ENCODE results near the gene ANXA6.

The ANXA6 gene

DNA sequence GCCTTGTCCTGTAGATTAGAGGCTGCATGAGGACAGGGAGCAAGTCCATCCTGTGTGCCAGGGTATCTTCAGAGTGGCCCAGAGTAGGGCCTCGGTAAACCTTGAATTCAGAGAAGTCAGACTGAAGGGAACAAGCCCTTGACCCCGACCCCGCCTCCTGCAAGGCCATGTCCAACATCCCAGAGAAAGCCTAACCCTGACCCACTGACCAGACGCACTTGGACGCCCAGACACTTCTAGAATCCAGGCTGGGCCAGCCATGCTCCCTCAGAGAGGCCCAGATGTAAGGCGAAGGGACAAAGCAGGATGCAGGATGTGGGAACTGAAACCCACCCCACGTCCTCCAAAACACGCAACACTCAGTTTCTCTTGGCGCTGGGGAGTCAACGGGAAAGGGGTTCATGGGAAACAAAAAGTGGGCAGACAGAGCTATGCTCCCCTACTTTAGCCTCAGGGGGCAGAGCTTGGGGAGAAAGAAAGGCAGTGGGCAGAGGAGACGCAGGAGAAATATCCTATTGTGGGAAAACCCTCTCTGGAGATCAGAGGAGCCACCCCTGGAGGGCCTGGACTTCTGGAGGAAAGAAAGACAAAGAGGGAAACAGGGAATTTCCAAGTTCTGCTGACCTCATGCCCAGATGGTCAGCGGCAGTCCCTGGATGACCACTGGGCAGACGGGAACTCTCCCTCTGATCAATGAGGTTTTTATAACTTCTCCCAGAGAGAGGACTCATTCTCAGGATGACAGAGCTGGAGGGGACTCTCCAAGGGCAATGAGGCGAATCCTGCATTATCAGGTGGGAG, 89.7 kb downstream of the ANXA6 start:
- Histone ChIP-seq H3K9me3 (ENCODE audit: insufficient read depth, low read length, severe bottlenecking) (no peaks in the 10 kb centered on the region), H3K79me2 (ENCODE audit: insufficient read depth, low read length) (peaks cover 92% of the 10 kb centered on the region), H4K20me1 (ENCODE audit: insufficient read depth, low read length) (peaks cover 66% of the 10 kb centered on the region), H3K4me1 (ENCODE audit: insufficient read depth, low read length) (no peaks in the 10 kb centered on the region), H3K36me3 (ENCODE audit: insufficient read depth, low read length) (peaks cover 42% of the 10 kb centered on the region), H2AFZ (ENCODE audit: low read depth, low read length) (no peak overlapping the region), H3K27ac (ENCODE audit: low read length) (peak overlapping the region; percentile 49), H3K4me2 (ENCODE audit: insufficient read depth, low read length) (no peak overlapping the region), H3K4me3 (ENCODE audit: low read depth in 1 of 2, low read length in 2 of 2) (no peak overlapping the region), H3K27me3 (ENCODE audit: insufficient read depth, low read length, poor library complexity) (no peaks in the 10 kb centered on the region), H3K9ac (ENCODE audit: low read depth, low read length) (no peak overlapping the region)
- DNase-seq (no peak), ATAC-seq (ENCODE audit: insufficient read depth, low read depth) (no peak)
- TF ChIP-seq EZH2 (IDR thresholded peaks at IDR 0.05; ENCODE audit: borderline replicate concordance, low read depth, low read length, severe bottlenecking) = no peak

DNA sequence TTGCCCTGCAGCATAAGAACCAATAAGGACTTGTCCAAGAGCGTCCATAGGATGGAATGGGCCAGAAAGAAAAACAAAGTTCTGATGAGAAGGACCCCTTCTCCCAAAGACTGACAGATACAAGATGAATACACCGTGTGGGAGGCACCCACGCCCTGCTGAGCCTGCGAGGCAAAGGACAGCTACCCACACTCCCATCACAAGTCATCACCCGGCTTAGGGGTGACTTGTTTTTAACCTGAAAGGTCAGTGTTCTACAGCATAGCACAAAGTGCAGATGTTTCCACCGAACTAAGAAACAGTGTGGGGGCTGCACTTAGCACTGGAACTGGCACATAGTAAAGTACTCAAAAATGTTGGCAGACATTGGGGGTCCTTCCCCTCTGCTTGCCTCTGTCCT, 90.7 kb downstream of the ANXA6 start:
- Histone ChIP-seq H3K36me3 (ENCODE audit: insufficient read depth, low read length) (peaks cover 51% of the 10 kb centered on the region), H3K4me2 (ENCODE audit: insufficient read depth, low read length) (no peak overlapping the region), H3K27me3 (ENCODE audit: insufficient read depth, low read length, poor library complexity) (no peaks in the 10 kb centered on the region), H3K27ac (ENCODE audit: low read length) (no peak overlapping the region), H3K9ac (ENCODE audit: low read depth, low read length) (no peak overlapping the region), H3K79me2 (ENCODE audit: insufficient read depth, low read length) (peaks cover 85% of the 10 kb centered on the region), H3K4me3 (ENCODE audit: low read depth in 1 of 2, low read length in 2 of 2) (no peak overlapping the region), H3K4me1 (ENCODE audit: insufficient read depth, low read length) (no peaks in the 10 kb centered on the region), H2AFZ (ENCODE audit: low read depth, low read length) (no peak overlapping the region), H3K9me3 (ENCODE audit: insufficient read depth, low read length, severe bottlenecking) (no peaks in the 10 kb centered on the region), H4K20me1 (ENCODE audit: insufficient read depth, low read length) (peaks cover 71% of the 10 kb centered on the region)
- DNase-seq (no peak), ATAC-seq (ENCODE audit: insufficient read depth, low read depth) (no peak)
- TF ChIP-seq EZH2 (IDR thresholded peaks at IDR 0.05; ENCODE audit: borderline replicate concordance, low read depth, low read length, severe bottlenecking) = no peak
- TF ChIP-seq, protein P1, sequence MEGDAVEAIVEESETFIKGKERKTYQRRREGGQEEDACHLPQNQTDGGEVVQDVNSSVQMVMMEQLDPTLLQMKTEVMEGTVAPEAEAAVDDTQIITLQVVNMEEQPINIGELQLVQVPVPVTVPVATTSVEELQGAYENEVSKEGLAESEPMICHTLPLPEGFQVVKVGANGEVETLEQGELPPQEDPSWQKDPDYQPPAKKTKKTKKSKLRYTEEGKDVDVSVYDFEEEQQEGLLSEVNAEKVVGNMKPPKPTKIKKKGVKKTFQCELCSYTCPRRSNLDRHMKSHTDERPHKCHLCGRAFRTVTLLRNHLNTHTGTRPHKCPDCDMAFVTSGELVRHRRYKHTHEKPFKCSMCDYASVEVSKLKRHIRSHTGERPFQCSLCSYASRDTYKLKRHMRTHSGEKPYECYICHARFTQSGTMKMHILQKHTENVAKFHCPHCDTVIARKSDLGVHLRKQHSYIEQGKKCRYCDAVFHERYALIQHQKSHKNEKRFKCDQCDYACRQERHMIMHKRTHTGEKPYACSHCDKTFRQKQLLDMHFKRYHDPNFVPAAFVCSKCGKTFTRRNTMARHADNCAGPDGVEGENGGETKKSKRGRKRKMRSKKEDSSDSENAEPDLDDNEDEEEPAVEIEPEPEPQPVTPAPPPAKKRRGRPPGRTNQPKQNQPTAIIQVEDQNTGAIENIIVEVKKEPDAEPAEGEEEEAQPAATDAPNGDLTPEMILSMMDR (IDR thresholded peaks at IDR 0.05; ENCODE audit: borderline replicate concordance, extremely low read depth, low read length, poor library complexity, severe bottlenecking) = no peak

DNA sequence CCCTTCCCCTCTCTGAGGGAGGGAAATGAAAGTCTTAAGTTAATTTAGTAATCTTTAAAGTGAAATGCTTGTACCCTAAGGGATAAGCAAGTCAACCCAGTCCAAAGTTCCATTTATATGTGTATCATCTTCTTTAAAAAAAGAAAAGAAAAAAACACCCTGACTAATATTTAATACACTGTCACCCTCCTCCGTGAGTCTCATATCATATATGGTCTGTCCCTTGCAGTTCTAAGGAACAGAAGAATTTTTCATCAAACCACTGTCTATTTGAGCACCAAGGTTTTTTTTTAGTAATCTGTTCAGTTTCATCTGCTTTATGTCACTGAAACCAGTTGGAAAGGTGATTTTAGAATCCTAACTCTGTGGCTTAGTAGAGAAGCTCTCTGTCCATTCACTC, 92.0 kb downstream of the ANXA6 start:
- Histone ChIP-seq H3K4me1 (ENCODE audit: insufficient read depth, low read length) (no peaks in the 10 kb centered on the region), H3K27me3 (ENCODE audit: insufficient read depth, low read length, poor library complexity) (no peaks in the 10 kb centered on the region), H3K9me3 (ENCODE audit: insufficient read depth, low read length, severe bottlenecking) (no peaks in the 10 kb centered on the region), H3K4me3 (ENCODE audit: low read depth in 1 of 2, low read length in 2 of 2) (no peak overlapping the region), H2AFZ (ENCODE audit: low read depth, low read length) (no peak overlapping the region), H3K9ac (ENCODE audit: low read depth, low read length) (no peak overlapping the region), H4K20me1 (ENCODE audit: insufficient read depth, low read length) (peaks cover 67% of the 10 kb centered on the region), H3K36me3 (ENCODE audit: insufficient read depth, low read length) (peaks cover 60% of the 10 kb centered on the region), H3K4me2 (ENCODE audit: insufficient read depth, low read length) (no peak overlapping the region), H3K27ac (ENCODE audit: low read length) (no peak overlapping the region), H3K79me2 (ENCODE audit: insufficient read depth, low read length) (peaks cover 72% of the 10 kb centered on the region)
- ATAC-seq (ENCODE audit: insufficient read depth, low read depth) (no peak), DNase-seq (no peak)
- no peak for TF ChIP-seq EZH2 (IDR thresholded peaks at IDR 0.05; ENCODE audit: borderline replicate concordance, low read depth, low read length, severe bottlenecking)
- TF ChIP-seq, protein P1 (IDR thresholded peaks at IDR 0.05; ENCODE audit: borderline replicate concordance, extremely low read depth, low read length, poor library complexity, severe bottlenecking) = no peak

DNA sequence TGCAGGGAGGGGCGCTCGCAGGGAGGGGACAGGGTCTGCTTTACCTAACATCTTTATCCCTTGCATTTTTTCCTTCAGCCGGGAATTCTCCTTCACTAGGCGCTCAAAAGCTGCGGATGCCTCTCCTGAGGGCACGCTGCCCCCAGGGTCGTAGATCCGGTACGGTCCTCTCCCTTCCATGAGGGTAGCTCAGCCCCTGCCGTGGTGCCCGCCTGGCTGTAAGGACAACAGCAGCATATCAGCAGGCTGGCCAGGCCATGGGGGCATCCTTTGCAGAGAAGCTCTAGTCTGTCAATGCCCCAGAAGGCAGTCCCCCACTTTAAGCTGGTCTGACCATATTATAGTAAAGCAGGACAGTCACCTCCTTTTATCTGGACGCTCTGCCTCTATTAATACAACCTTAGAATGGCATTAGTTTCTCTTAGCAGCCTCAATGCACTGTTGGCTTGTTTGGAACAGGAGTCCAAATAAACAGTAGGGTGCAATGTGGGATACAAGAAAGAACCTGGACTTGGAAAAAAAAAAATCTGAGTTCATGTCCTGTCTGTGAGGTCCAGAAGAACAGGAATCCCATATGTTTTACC, 92.6 kb downstream of the ANXA6 start:
- Histone ChIP-seq H4K20me1 (ENCODE audit: insufficient read depth, low read length) (peaks cover 67% of the 10 kb centered on the region), H3K4me2 (ENCODE audit: insufficient read depth, low read length) (no peak overlapping the region), H3K27me3 (ENCODE audit: insufficient read depth, low read length, poor library complexity) (no peaks in the 10 kb centered on the region), H3K79me2 (ENCODE audit: insufficient read depth, low read length) (peaks cover 66% of the 10 kb centered on the region), H3K4me1 (ENCODE audit: insufficient read depth, low read length) (no peaks in the 10 kb centered on the region), H3K9ac (ENCODE audit: low read depth, low read length) (no peak overlapping the region), H3K36me3 (ENCODE audit: insufficient read depth, low read length) (peaks cover 66% of the 10 kb centered on the region), H3K9me3 (ENCODE audit: insufficient read depth, low read length, severe bottlenecking) (no peaks in the 10 kb centered on the region), H3K4me3 (ENCODE audit: low read depth in 1 of 2, low read length in 2 of 2) (no peak overlapping the region), H2AFZ (ENCODE audit: low read depth, low read length) (no peak overlapping the region), H3K27ac (ENCODE audit: low read length) (no peak overlapping the region)
- ATAC-seq (ENCODE audit: insufficient read depth, low read depth) = no peak
- TF ChIP-seq, protein P1 (IDR thresholded peaks at IDR 0.05; ENCODE audit: borderline replicate concordance, extremely low read depth, low read length, poor library complexity, severe bottlenecking) = no peak
- TF ChIP-seq EZH2 (IDR thresholded peaks at IDR 0.05; ENCODE audit: borderline replicate concordance, low read depth, low read length, severe bottlenecking) = no peak
- DNase-seq = no peak
